ENCODE data around the gene WTAP. TPM values are rescaled to one million over a fixed set of nuclear protein-coding genes. Genes with fewer than 3 reads are reported as not detected.

Gene WTAP
- total RNA-seq, 2 experiments from 2014 or later = 211 to 227 TPM

DNA sequence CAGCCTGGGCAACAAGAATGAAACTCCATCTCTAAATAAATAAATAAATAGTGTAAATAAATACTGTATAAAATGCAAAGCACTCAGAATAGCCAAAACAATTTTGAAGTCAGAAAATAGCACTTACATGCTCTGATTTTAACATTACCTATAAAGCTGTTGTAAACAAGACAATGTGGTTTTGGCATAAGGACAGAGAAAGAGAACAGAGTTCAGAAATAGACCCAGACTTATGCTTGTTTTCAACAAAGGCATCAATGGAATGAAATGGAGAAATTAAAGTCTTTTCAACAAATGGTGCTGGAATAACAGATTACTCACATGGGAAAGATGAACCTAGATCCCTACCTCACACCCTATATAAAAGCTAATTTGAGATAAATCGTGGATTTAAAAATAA is 44.9 kb downstream of the WTAP start:
- no peaks in the 10 kb centered on the region for H3K9me3 ChIP-seq (ENCODE audit: control insufficient read depth in 1 of 2, insufficient read depth in 1 of 2, low read length in 2 of 2)
- H3K36me3 Mint-ChIP-seq (ENCODE audit: low read depth) = peaks cover 83% of the 10 kb centered on the region
- DNase-seq (no peak), ATAC-seq (ENCODE audit: poor library complexity) (no peak)
- TF ChIP-seq, protein P1, sequence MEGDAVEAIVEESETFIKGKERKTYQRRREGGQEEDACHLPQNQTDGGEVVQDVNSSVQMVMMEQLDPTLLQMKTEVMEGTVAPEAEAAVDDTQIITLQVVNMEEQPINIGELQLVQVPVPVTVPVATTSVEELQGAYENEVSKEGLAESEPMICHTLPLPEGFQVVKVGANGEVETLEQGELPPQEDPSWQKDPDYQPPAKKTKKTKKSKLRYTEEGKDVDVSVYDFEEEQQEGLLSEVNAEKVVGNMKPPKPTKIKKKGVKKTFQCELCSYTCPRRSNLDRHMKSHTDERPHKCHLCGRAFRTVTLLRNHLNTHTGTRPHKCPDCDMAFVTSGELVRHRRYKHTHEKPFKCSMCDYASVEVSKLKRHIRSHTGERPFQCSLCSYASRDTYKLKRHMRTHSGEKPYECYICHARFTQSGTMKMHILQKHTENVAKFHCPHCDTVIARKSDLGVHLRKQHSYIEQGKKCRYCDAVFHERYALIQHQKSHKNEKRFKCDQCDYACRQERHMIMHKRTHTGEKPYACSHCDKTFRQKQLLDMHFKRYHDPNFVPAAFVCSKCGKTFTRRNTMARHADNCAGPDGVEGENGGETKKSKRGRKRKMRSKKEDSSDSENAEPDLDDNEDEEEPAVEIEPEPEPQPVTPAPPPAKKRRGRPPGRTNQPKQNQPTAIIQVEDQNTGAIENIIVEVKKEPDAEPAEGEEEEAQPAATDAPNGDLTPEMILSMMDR (IDR thresholded peaks at IDR 0.05) = no peak
- no peaks in the 10 kb centered on the region for H3K9me3 Mint-ChIP-seq
- H3K4me1 Mint-ChIP-seq (ENCODE audit: low read depth) = no peaks in the 10 kb centered on the region
- CTCF ChIA-PET = no interaction called here
- no peak overlapping the region for H3K27ac Mint-ChIP-seq
- POLR2A ChIA-PET = interaction anchor here (0.8 kb wide), 2 partner anchors 10 to 18 kb away, joined by 3 read pairs; partner anchors contain the start of genes ACAT2 and TCP1
- no peak overlapping the region for H3K4me3 ChIP-seq (ENCODE audit: low read length)
- no peak overlapping the region for H3K4me3 Mint-ChIP-seq
- H3K27me3 ChIP-seq (ENCODE audit: control insufficient read depth in 1 of 2, insufficient read depth in 2 of 2, low read length in 2 of 2) = no peaks in the 10 kb centered on the region
- H3K27me3 Mint-ChIP-seq = no peaks in the 10 kb centered on the region
- intact Hi-C loops (cut with DNase I, micrococcal nuclease) = no loop called here
- peaks cover 49% of the 10 kb centered on the region for H3K36me3 ChIP-seq (ENCODE audit: insufficient read depth, low read length)
- H3K4me1 ChIP-seq (ENCODE audit: insufficient read depth, low read length) = no peaks in the 10 kb centered on the region
- H3K27ac ChIP-seq (ENCODE audit: low read depth in 1 of 2, low read length in 2 of 2) = no peak overlapping the region

DNA sequence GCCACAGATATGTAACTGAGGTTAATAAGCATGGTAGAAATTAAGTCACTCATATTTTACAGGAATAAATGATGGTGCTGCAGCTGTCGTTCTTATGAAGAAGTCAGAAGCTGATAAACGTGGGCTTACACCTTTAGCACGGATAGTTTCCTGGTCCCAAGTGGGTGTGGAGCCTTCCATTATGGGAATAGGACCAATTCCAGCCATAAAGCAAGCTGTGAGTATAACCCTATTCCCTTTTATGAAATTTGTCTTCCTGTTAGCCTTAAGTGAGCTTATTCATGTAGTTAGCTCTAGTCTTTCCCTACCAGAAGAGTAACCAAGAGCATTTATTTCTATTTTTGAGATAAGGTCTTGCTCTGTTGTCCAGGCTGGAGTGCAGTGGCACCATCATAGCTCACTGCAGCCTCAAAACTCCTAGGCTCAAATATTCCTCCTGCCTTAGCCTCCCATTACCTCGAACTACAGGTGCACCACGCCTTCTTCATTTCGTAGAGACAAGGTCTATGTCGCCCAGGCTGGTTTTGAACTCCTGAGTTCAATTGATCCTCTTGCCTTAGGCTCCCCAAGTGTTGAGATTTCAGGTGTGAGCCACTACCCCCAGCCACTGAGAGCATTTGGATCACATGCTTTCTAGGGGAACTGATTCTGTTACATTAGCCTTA is 50.1 kb downstream of the WTAP start:
- Mint-ChIP-seq H3K4me1 (ENCODE audit: low read depth) (peaks cover 6% of the 10 kb centered on the region), H3K9me3 (no peaks in the 10 kb centered on the region), H3K36me3 (ENCODE audit: low read depth) (peaks cover 90% of the 10 kb centered on the region), H3K27ac (peak overlapping the region; percentile 58), H3K27me3 (no peaks in the 10 kb centered on the region), H3K4me3 (no peak overlapping the region)
- POLR2A ChIA-PET = interaction anchor here (0.8 to 1.5 kb wide), 2 partner anchors 10 to 16 kb away, joined by 4 to 6 read pairs; partner anchors contain the start of gene ACAT2
- intact Hi-C loops (cut with DNase I, micrococcal nuclease) = no loop called here
- H3K27me3 ChIP-seq (ENCODE audit: control insufficient read depth in 1 of 2, insufficient read depth in 2 of 2, low read length in 2 of 2) = no peaks in the 10 kb centered on the region
- no peak overlapping the region for H3K27ac ChIP-seq (ENCODE audit: low read depth in 1 of 2, low read length in 2 of 2)
- no peak for DNase-seq
- H3K9me3 ChIP-seq (ENCODE audit: control insufficient read depth in 1 of 2, insufficient read depth in 1 of 2, low read length in 2 of 2) = no peaks in the 10 kb centered on the region
- no peaks in the 10 kb centered on the region for H3K4me1 ChIP-seq (ENCODE audit: insufficient read depth, low read length)
- CTCF ChIA-PET = no interaction called here
- no peak overlapping the region for H3K4me3 ChIP-seq (ENCODE audit: low read length)
- TF ChIP-seq, protein P1 (IDR thresholded peaks at IDR 0.05) = no peak
- ATAC-seq (ENCODE audit: poor library complexity) = no peak
- H3K36me3 ChIP-seq (ENCODE audit: insufficient read depth, low read length) = peaks cover 67% of the 10 kb centered on the region

DNA sequence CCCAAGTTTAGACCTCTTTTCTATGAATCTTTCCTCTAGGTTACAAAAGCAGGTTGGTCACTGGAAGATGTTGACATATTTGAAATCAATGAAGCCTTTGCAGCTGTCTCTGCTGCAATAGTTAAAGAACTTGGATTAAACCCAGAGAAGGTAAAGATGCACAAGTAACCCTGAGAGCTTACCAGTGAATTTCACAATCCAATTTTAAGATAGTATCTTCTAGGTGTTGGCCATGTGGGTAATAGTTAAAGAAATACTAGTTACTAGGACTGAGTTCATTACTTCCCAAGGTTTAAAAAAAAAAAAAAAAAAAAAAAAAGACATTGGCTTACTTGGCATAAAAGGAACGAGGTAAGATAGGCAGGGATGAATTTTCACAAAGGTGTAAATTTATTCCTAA is 50.8 kb downstream of the WTAP start:
- CTCF ChIA-PET = no interaction called here
- TF ChIP-seq, protein P1 (IDR thresholded peaks at IDR 0.05) = no peak
- intact Hi-C loops (cut with DNase I, micrococcal nuclease) = no loop called here
- Histone ChIP-seq H3K36me3 (ENCODE audit: insufficient read depth, low read length) (peaks cover 74% of the 10 kb centered on the region), H3K27ac (ENCODE audit: low read depth in 1 of 2, low read length in 2 of 2) (no peak overlapping the region), H3K9me3 (ENCODE audit: control insufficient read depth in 1 of 2, insufficient read depth in 1 of 2, low read length in 2 of 2) (no peaks in the 10 kb centered on the region), H3K27me3 (ENCODE audit: control insufficient read depth in 1 of 2, insufficient read depth in 2 of 2, low read length in 2 of 2) (no peaks in the 10 kb centered on the region), H3K4me1 (ENCODE audit: insufficient read depth, low read length) (no peaks in the 10 kb centered on the region), H3K4me3 (ENCODE audit: low read length) (no peak overlapping the region)
- Mint-ChIP-seq H3K27me3 (no peaks in the 10 kb centered on the region), H3K27ac (peak overlapping the region; percentile 15), H3K4me3 (no peak overlapping the region), H3K9me3 (no peaks in the 10 kb centered on the region), H3K4me1 (ENCODE audit: low read depth) (peaks cover 14% of the 10 kb centered on the region), H3K36me3 (ENCODE audit: low read depth) (peaks cover 98% of the 10 kb centered on the region)
- POLR2A ChIA-PET = interaction anchor here (0.8 to 1.5 kb wide), 2 partner anchors 10 to 16 kb away, joined by 4 to 6 read pairs; partner anchors contain the start of gene ACAT2
- DNase-seq (no peak), ATAC-seq (ENCODE audit: poor library complexity) (no peak)

Measured in CD4-positive, alpha-beta T cell (primary cell).